ENCODE data around the gene NUP35. TPM values are rescaled to one million over a fixed set of nuclear protein-coding genes. Genes with fewer than 3 reads are reported as not detected.

The NUP35 gene
- total and polyA plus RNA-seq, 2 of the 8 experiments (the other 6 are each of a cell fraction or from before 2014, with no cell fraction given): 30.7 to 48.7 TPM

Other genes with a start within 250 kb of the NUP35 start
- 153 and 173 TPM in 2 replicates for gene NCKAP1, start 86.0 kb upstream of the NUP35 start, total RNA-seq (2021; fragmentation: NEBNext Ultra II Directional; extraction: Animal tissue kit (Norgen Biotek cat#: 25700))
- gene NCKAP1, start 86.0 kb upstream of the NUP35 start, polyA plus RNA-seq (2011; rRNA removed): 48.5 and 90.8 TPM in 2 replicates
- 2.1 and 2.3 TPM in 2 replicates for gene DUSP19, start 45.7 kb upstream of the NUP35 start, total RNA-seq (2021; fragmentation: NEBNext Ultra II Directional; extraction: Animal tissue kit (Norgen Biotek cat#: 25700))
- 0.53 and 0.73 TPM in 2 replicates for gene DUSP19, start 45.7 kb upstream of the NUP35 start, polyA plus RNA-seq (2011; rRNA removed)

All from H1 (cell line).